COLO668 (cell line): ENCODE measurements around the gene ROBO1.

Experiments used
- DNase-seq: peaks from one replicate; lab custom pipeline; 2025; ENCODE audit not compliant: unreplicated experiment; lab: John Stamatoyannopoulos, UW

ROBO1 gene

GRCh38 chr3:78937475-78937874 lies 830.3 kb downstream of the ROBO1 start:
- no peak for DNase-seq

- no peak for DNase-seq
Observed at GRCh38 chr3:78927759-78928158, 840.0 kb downstream of the ROBO1 start.

GRCh38 chr3:78926523-78926922 lies 841.3 kb downstream of the ROBO1 start:
- DNase-seq, result no peak

- DNase-seq, result no peak
Observed at GRCh38 chr3:78924711-78925110, 843.1 kb downstream of the ROBO1 start.

- DNase-seq, result no peak
Observed at GRCh38 chr3:78919021-78919755, 848.6 kb downstream of the ROBO1 start.

- no peak for DNase-seq
Observed at GRCh38 chr3:78918361-78919020, 849.3 kb downstream of the ROBO1 start.

GRCh38 chr3:78917536-78917935 lies 850.3 kb downstream of the ROBO1 start:
- no peak for DNase-seq

GRCh38 chr3:78913711-78914110 lies 854.1 kb downstream of the ROBO1 start:
- no peak for DNase-seq

GRCh38 chr3:78912687-78913086 lies 855.1 kb downstream of the ROBO1 start:
- DNase-seq, result no peak

- DNase-seq, result no peak
Observed at GRCh38 chr3:78912259-78912658, 855.5 kb downstream of the ROBO1 start.

GRCh38 chr3:78911394-78911793 lies 856.4 kb downstream of the ROBO1 start:
- no peak for DNase-seq

- DNase-seq, result no peak
Observed at GRCh38 chr3:78908236-78908635, 859.6 kb downstream of the ROBO1 start.

- DNase-seq, result no peak
Observed at GRCh38 chr3:78907367-78907766, 860.4 kb downstream of the ROBO1 start.

GRCh38 chr3:78906930-78907329 lies 860.9 kb downstream of the ROBO1 start:
- DNase-seq, result no peak

GRCh38 chr3:78906245-78906644 lies 861.6 kb downstream of the ROBO1 start:
- peak; percentile 13 for DNase-seq

GRCh38 chr3:78905700-78906099 lies 862.1 kb downstream of the ROBO1 start:
- no peak for DNase-seq

GRCh38 chr3:78901544-78901943 lies 866.3 kb downstream of the ROBO1 start:
- DNase-seq, result no peak

- DNase-seq, result no peak
Observed at GRCh38 chr3:78900880-78901279, 866.9 kb downstream of the ROBO1 start.

GRCh38 chr3:78900426-78900825 lies 867.4 kb downstream of the ROBO1 start:
- DNase-seq, result no peak

- DNase-seq, result no peak
Observed at GRCh38 chr3:78895528-78895927, 872.3 kb downstream of the ROBO1 start.

GRCh38 chr3:78894787-78895186 lies 873.0 kb downstream of the ROBO1 start:
- DNase-seq, result no peak

GRCh38 chr3:78893161-78893560 lies 874.6 kb downstream of the ROBO1 start:
- no peak for DNase-seq

- no peak for DNase-seq
Observed at GRCh38 chr3:78889348-78889747, 878.5 kb downstream of the ROBO1 start.
